HCT116 (cell line): ENCODE results near the gene SPRY4. TPM values are rescaled to one million over a fixed set of nuclear protein-coding genes. Genes with fewer than 3 reads are reported as not detected.
"Not testable (repeated sequence)": the region's sequence is repeated elsewhere in the genome, so short reads cannot be mapped to it uniquely, and the experiment has no call there.

Experiments
- ATAC-seq: fragments of 200-7000 bp; cut with Tn5 transposase; 2 replicates; pipeline ENCODE4 v1.9.1; 2020; ENCODE audit warnings: mild to moderate bottlenecking, moderate library complexity
- BruUV-seq: library from RNA; stranded (reverse); fragments of 400-500 nt; replicated peaks from 2 replicates; lab custom pipeline; 2021; lab: Mats Ljungman, UMichigan
- CTCF ChIA-PET: fragments of 300-600 bp; sonication (Branson Sonifier 250); formaldehyde crosslinking; loops from one replicate; lab custom pipeline; 2021; ENCODE audit warnings: antibody characterized with exemption; lab: Charles Lee
- POLR2A ChIA-PET: fragments of 300-600, 350-600 bp; sonication (Branson Sonifier 250); formaldehyde crosslinking; loops from one replicate; lab custom pipeline; 2021; ENCODE audit warnings: antibody characterized with exemption; lab: Charles Lee
- RAD21 ChIA-PET, 2 experiments: fragments of 300-600 bp; sonication (Branson Sonifier 250); formaldehyde crosslinking; loops; one replicate each; lab custom pipeline; 2023; ENCODE audit warnings: low total read pairs in 2 of 2; ENCODE audit not compliant: uncharacterized antibody in 2 of 2, unreplicated experiment in 2 of 2, low non-redundant PET in 1 of 2; lab: Charles Lee
- DNase-seq: peaks from one replicate; pipeline ENCODE4 v3.0.0-alpha.2; 2010; ENCODE audit warnings: low read depth, low spot score
- H2AFZ ChIP-seq: fragments of 200-600 bp; shearing (Covaris generic), sonication (generic); 2 replicates; pipeline ENCODE4 v1.6.1; 2017; ENCODE audit warnings: low read depth, mixed run types, mixed read lengths, antibody characterized with exemption, low read length; ENCODE audit not compliant: poor library complexity, severe bottlenecking
- H3K27ac ChIP-seq: 2 replicates; pipeline ENCODE4 v1.5.1; 2012; ENCODE audit warnings: low read depth, low read length
- H3K27me3 ChIP-seq: fragments of 200-600 bp; sonication (generic); 2 replicates; pipeline ENCODE4 v1.6.1; 2016; ENCODE audit warnings: mixed run types, low read length, mixed read lengths; ENCODE audit not compliant: insufficient read depth
- H3K36me3 ChIP-seq, 2 experiments: fragments of 200-500 bp in 1 of 2; fragments of 200-600 bp in 1 of 2; sonication (Bioruptor generic) in 1 of 2; sonication (generic) in 1 of 2; 2 replicates each; pipeline versions ENCODE4 v1.5.1 to v1.6.1; 2014 to 2016; ENCODE audit warnings: low read length in 2 of 2, inconsistent platforms in 1 of 2, mixed read lengths in 1 of 2, mixed run types in 1 of 2; ENCODE audit not compliant: insufficient read depth in 2 of 2, control insufficient read depth in 1 of 2
- H3K4me1 ChIP-seq, 2 experiments: fragments of 200-600 bp in 1 of 2; sonication (generic) in 1 of 2; 2 replicates each; pipeline versions ENCODE4 v1.5.1 to v1.6.1; 2012 to 2017; ENCODE audit warnings: low read length in 2 of 2, inconsistent platforms in 1 of 2, mild to moderate bottlenecking in 1 of 2, mixed read lengths in 1 of 2, mixed run types in 1 of 2, moderate library complexity in 1 of 2; ENCODE audit not compliant: insufficient read depth in 2 of 2, control insufficient read depth in 1 of 2
- H3K4me2 ChIP-seq: fragments of 200-600 bp; sonication (generic); 2 replicates; pipeline ENCODE4 v1.6.1; 2017; ENCODE audit warnings: mixed run types, low read length, mixed read lengths
- H3K4me3 ChIP-seq, 2 experiments: fragments of 200-600 bp in 1 of 2; sonication (generic) in 1 of 2; replicated peaks in 1 of 2; 2 replicates each; pipeline ENCODE4 v1.5.1; 2011 to 2016; ENCODE audit warnings: low read length in 2 of 2, control low read depth in 1 of 2, low read depth in 1 of 2, mild to moderate bottlenecking in 1 of 2, mixed read lengths in 1 of 2, mixed run types in 1 of 2
- H3K79me2 ChIP-seq: fragments of 200-600 bp; sonication (generic); 2 replicates; pipeline ENCODE4 v1.6.1; 2017; ENCODE audit warnings: mild to moderate bottlenecking, mixed run types, low read length, moderate library complexity, mixed read lengths; ENCODE audit not compliant: insufficient read depth
- H3K9ac ChIP-seq: fragments of 200-600 bp; sonication (generic); 2 replicates; pipeline ENCODE4 v1.6.1; 2016; ENCODE audit warnings: low read length, mixed read lengths
- H3K9me2 ChIP-seq: fragments of 200-600 bp; sonication (generic), shearing (Covaris generic); 2 replicates; pipeline ENCODE4 v1.6.1; 2017; ENCODE audit warnings: mixed run types, mild to moderate bottlenecking, moderate library complexity; ENCODE audit not compliant: insufficient read depth
- H3K9me3 ChIP-seq, 2 experiments: fragments of 200-500 bp in 1 of 2; fragments of 200-600 bp in 1 of 2; sonication (Bioruptor generic) in 1 of 2; sonication (generic) in 1 of 2; 2 replicates each; pipeline ENCODE4 v1.6.1; 2014 to 2017; ENCODE audit warnings: low read length in 2 of 2, mixed read lengths in 2 of 2, inconsistent platforms in 1 of 2, low read depth in 1 of 2, mild to moderate bottlenecking in 1 of 2, mixed run types in 1 of 2, moderate library complexity in 1 of 2; ENCODE audit not compliant: control insufficient read depth in 1 of 2, insufficient read depth in 1 of 2
- H4K20me1 ChIP-seq: fragments of 200-600 bp; sonication (generic), shearing (Covaris generic); 2 replicates; pipeline ENCODE4 v1.6.1; 2017; ENCODE audit warnings: mixed run types, mild to moderate bottlenecking, moderate library complexity; ENCODE audit not compliant: insufficient read depth
- ZBTB33 ChIP-seq: IDR thresholded peaks from 2 replicates; pipeline ENCODE4 v1.6.1; 2011; ENCODE audit warnings: mild to moderate bottlenecking, low read length, moderate library complexity; ENCODE audit not compliant: insufficient replicate concordance; ENCODE audit errors: extremely low read depth
- ZFX ChIP-seq: fragments of 450-650 bp; IDR thresholded peaks from 2 replicates; pipeline ENCODE4 v1.6.1; 2017
- intact Hi-C: fragments of 100-400 bp; cut with micrococcal nuclease; formaldehyde crosslinking; loops from 2 replicates; pipeline ENCODE4 v1.10.0; 2022
- total RNA-seq: library from RNA; stranded (reverse); gene quantifications from one replicate; pipeline ENCODE4 v1.2.1, GENCODE V29; 2021; ENCODE audit not compliant: unreplicated experiment

SPRY4 gene
- total RNA-seq, 1 experiment from 2014 or later: 112 TPM

GRCh38 chr5:142275496-142275895 lies 49.3 kb downstream of the SPRY4 start (continued):
- TF ChIP-seq ZBTB33: no peak
- TF ChIP-seq ZFX: no peak

GRCh38 chr5:142272596-142272995 lies 52.2 kb downstream of the SPRY4 start:
- CTCF ChIA-PET, H3K9ac ChIP-seq, H3K9me2 ChIP-seq, H3K27me3 ChIP-seq, H3K9me3 ChIP-seq, intact Hi-C loops, ATAC-seq, RAD21 ChIA-PET, POLR2A ChIA-PET, H4K20me1 ChIP-seq, H3K27ac ChIP-seq, H3K36me3 ChIP-seq, H3K79me2 ChIP-seq, BruUV-seq, H2AFZ ChIP-seq, H3K4me3 ChIP-seq, DNase-seq, H3K4me2 ChIP-seq: not testable (repeated sequence)
- H3K4me1 ChIP-seq: peaks cover 7 to 13% of the 10 kb centered on the region in 2 experiments

GRCh38 chr5:142264084-142264483 lies 60.7 kb downstream of the SPRY4 start:
- H3K4me3 ChIP-seq, H3K36me3 ChIP-seq, DNase-seq, POLR2A ChIA-PET, H3K27ac ChIP-seq, BruUV-seq, H4K20me1 ChIP-seq, H3K4me2 ChIP-seq, H2AFZ ChIP-seq, RAD21 ChIA-PET, H3K9ac ChIP-seq, H3K9me3 ChIP-seq, CTCF ChIA-PET, H3K4me1 ChIP-seq, ATAC-seq, intact Hi-C loops, H3K79me2 ChIP-seq, H3K27me3 ChIP-seq, H3K9me2 ChIP-seq: not testable (repeated sequence)
